Right lobe of liver (tissue), 6 donors: ENCODE data around the gene GABRB2. TPM values are rescaled to one million over a fixed set of nuclear protein-coding genes. Genes with fewer than 3 reads are reported as not detected.

Source experiments
- ATAC-seq, 4 donors: fragments of 200-7000 bp; cut with Tn5 transposase; one replicate each; pipeline ENCODE4 v1.9.1; 2020; ENCODE audit warnings: mild to moderate bottlenecking in 4 of 4, moderate library complexity in 4 of 4
- DNase-seq, 3 donors: peaks; one replicate each; pipeline ENCODE4 v3.0.0-alpha.2; 2020
- H3K27ac ChIP-seq, 3 donors: fragments of 200-600 bp; one replicate each; pipeline ENCODE4 v1.8.0; 2022
- H3K27me3 ChIP-seq, 2 donors: fragments of 200-600 bp; one replicate each; pipeline ENCODE4 v1.8.0; 2022
- H3K36me3 ChIP-seq, 4 donors: fragments of 200-600 bp; sonication (generic) in 1 of 4; one replicate each; pipeline versions ENCODE4 v1.5.1 to v1.8.0; 2017 to 2022; ENCODE audit warnings: control low read depth in 1 of 4
- H3K4me1 ChIP-seq, 4 donors: fragments of 200-600 bp; sonication (generic) in 1 of 4; one replicate each; pipeline versions ENCODE4 v1.5.1 to v1.8.0; 2017 to 2022; ENCODE audit warnings: control low read depth in 1 of 4
- H3K4me3 ChIP-seq, 3 donors: fragments of 200-600 bp; one replicate each; pipeline ENCODE4 v1.8.0; 2022
- H3K9me3 ChIP-seq, 4 donors: fragments of 200-600 bp; sonication (generic) in 1 of 4; one replicate each; pipeline versions ENCODE4 v1.5.1 to v1.8.0; 2017 to 2022; ENCODE audit warnings: control low read depth in 1 of 4
- CTCF ChIP-seq, 4 donors: fragments of 200-600 bp in 3 of 4; fragments of 450-650 bp in 1 of 4; IDR thresholded peaks; one replicate each; pipeline versions ENCODE4 v1.5.1 to v1.8.0; 2016 to 2022; ENCODE audit warnings: antibody characterized with exemption in 4 of 4, mild to moderate bottlenecking in 2 of 4
- POLR2A ChIP-seq: fragments of 450-650 bp; IDR thresholded peaks from one replicate; pipeline ENCODE4 v1.6.1; 2017; ENCODE audit warnings: antibody characterized with exemption, mild to moderate bottlenecking
- WGBS: methylation state at CpG from one replicate; pipeline ENCODE4 v1.1.6; 2018; ENCODE audit warnings: low coverage, low lambda C conversion rate; ENCODE audit not compliant: insufficient coverage; ENCODE audit errors: missing lambda C conversion rate; 5-methylcytosine and 5-hydroxymethylcytosine counted together
- intact Hi-C, 2 donors: fragments of 100-400 bp; cut with DNase I; formaldehyde crosslinking; loops; one replicate each; pipeline versions ENCODE4 v1.11.2 to v1.14.1; 2022
- total RNA-seq, 6 experiments: library from RNA; depleted of rRNA in 2 of 6; stranded (reverse); fragments of >200 nt in 2 of 6; fragmentation: NEBNext Ultra II Directional in 3 of 6; extraction: Animal tissue kit (Norgen Biotek cat#: 25700) in 3 of 6; gene quantifications; one replicate each; pipeline versions ENCODE4 v1.1.0 to v1.2.4, GENCODE V29; 2016 to 2023
- donor health status: DM: no; HTN: yes; CAD: no.
- donor health status: DM: no; HTN: no; CAD: no.
- donor health status: DM: no; HTN: no; CAD: no.
- donor health status: DM: no; HTN: yes; CAD: no.
- donor health status: DM: no; HTN: yes; CAD: no.

Gene GABRB2
- total RNA-seq, 6 experiments from 2014 or later, result not detected

GRCh38 chr5:161342886-161343285 lies 203.6 kb downstream of the GABRB2 start:
- Histone ChIP-seq H3K9me3 (no peaks in the 10 kb centered on the region), H3K27me3 (no peaks in the 10 kb centered on the region), H3K27ac (no peak overlapping the region), H3K36me3 (no peaks in the 10 kb centered on the region), H3K4me3 (no peak overlapping the region), H3K4me1 (no peaks in the 10 kb centered on the region)
- 42% methylated on average over 5 of the region's 5 CpGs for WGBS
- intact Hi-C loops, result no loop called here
- ATAC-seq, result no peak
- TF ChIP-seq CTCF (IDR thresholded peaks at IDR 0.05) (no peak), POLR2A (no peak)
- DNase-seq, result no peak

DNA sequence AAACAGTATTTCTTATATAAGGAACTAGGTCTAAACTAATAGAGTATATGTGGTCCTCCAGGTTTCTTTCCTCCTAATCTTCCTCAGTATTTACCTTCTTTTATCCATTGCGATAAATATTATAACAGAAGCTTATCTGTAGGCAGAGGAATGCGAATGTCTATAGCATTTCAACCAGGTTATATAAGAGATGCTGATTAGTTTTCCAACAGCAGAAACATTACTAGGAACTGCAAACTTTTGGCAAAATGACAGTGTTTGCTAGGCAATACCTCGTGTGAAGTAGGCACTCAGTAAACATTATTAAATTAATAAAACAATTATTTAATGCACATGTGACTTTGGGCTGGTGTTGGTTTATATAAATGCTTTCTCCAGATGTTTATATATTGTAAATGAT lies 206.5 kb downstream of the GABRB2 start:
- intact Hi-C loops, result no loop called here
- DNase-seq, result no peak
- H3K27ac ChIP-seq, result no peak overlapping the region
- TF ChIP-seq POLR2A (no peak), CTCF (IDR thresholded peaks at IDR 0.05) (no peak)
- no peak for ATAC-seq
- no peaks in the 10 kb centered on the region for H3K36me3 ChIP-seq
- no peaks in the 10 kb centered on the region for H3K27me3 ChIP-seq
- no peak overlapping the region for H3K4me3 ChIP-seq
- 26% methylated on average over 3 of the region's 3 CpGs for WGBS
- H3K9me3 ChIP-seq, result no peaks in the 10 kb centered on the region
- H3K4me1 ChIP-seq, result no peaks in the 10 kb centered on the region

DNA sequence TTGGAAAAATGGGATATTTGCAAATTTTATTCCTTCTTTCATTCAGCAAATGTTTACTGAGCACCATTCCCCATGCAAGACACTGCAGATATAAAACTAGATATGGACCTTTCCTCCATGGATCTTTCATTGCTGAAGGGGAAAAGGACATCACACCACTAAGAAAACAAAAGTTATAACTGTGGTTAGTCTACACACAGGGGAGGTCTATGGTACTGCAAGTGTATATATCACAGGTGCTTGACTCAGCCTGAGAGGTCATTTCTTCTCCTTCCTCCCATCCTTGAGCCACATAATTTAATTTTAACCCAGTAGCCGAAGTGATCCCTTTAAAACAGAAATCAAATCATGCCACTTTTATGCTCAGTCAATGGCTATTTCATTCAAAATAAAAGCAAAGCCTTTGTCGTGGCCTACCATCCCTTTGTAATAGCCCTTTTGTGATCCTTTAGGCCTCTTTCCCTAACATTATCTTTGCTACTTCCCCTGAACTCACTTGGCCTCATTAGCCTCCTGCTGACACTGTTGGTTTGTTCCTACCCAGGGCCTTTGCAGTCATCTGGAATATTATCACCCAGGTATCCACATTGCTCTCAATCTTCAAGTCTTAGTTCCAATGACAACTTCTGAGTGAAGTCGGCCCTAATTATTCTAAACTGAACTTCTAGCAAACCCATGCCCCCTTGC lies 213.2 kb downstream of the GABRB2 start:
- 31% methylated on average over 3 of the region's 3 CpGs for WGBS
- no peaks in the 10 kb centered on the region for H3K27me3 ChIP-seq
- DNase-seq (no peak), ATAC-seq (no peak)
- H3K9me3 ChIP-seq, result no peaks in the 10 kb centered on the region
- H3K4me1 ChIP-seq, result no peaks in the 10 kb centered on the region
- no peak for TF ChIP-seq CTCF (IDR thresholded peaks at IDR 0.05)
- no peak for TF ChIP-seq POLR2A
- no peak overlapping the region for H3K27ac ChIP-seq
- intact Hi-C loops, result no loop called here
- no peak overlapping the region for H3K4me3 ChIP-seq
- H3K36me3 ChIP-seq, result no peaks in the 10 kb centered on the region

GRCh38 chr5:161332343-161332742 lies 214.2 kb downstream of the GABRB2 start:
- TF ChIP-seq POLR2A, result no peak
- TF ChIP-seq CTCF (IDR thresholded peaks at IDR 0.05), result no peak
- Histone ChIP-seq H3K36me3 (no peaks in the 10 kb centered on the region), H3K4me1 (no peaks in the 10 kb centered on the region), H3K9me3 (no peaks in the 10 kb centered on the region), H3K27me3 (no peaks in the 10 kb centered on the region), H3K27ac (no peak overlapping the region), H3K4me3 (no peak overlapping the region)
- ATAC-seq, result no peak
- no peak for DNase-seq
- WGBS, result 49% methylated on average over 3 of the region's 3 CpGs
- intact Hi-C loops, result no loop called here
